Gastrocnemius medialis (tissue), 4 donors: ENCODE data around the gene P4HA1.

Source experiments
- POLR2A ChIP-seq, 2 donors: fragments of 450-650 bp; IDR thresholded peaks; one replicate each; pipeline ENCODE4 v1.6.1; 2017; ENCODE audit warnings: antibody characterized with exemption in 2 of 2, mild to moderate bottlenecking in 2 of 2, moderate library complexity in 2 of 2
- TF ChIP-seq, protein P1 (sequence below), 5 experiments: fragments of 450-650 bp in 3 of 5; fragments of 200-600 bp in 2 of 5; sonication (generic) in 2 of 5; IDR thresholded peaks in 4 of 5; conservative IDR thresholded peaks in 1 of 5; 1 replicate in 4 of 5; 2 replicates in 1 of 5; pipeline ENCODE4 v1.5.1; 2016 to 2019; ENCODE audit warnings: antibody characterized with exemption in 5 of 5, mild to moderate bottlenecking in 3 of 5, moderate library complexity in 3 of 5

DNA sequence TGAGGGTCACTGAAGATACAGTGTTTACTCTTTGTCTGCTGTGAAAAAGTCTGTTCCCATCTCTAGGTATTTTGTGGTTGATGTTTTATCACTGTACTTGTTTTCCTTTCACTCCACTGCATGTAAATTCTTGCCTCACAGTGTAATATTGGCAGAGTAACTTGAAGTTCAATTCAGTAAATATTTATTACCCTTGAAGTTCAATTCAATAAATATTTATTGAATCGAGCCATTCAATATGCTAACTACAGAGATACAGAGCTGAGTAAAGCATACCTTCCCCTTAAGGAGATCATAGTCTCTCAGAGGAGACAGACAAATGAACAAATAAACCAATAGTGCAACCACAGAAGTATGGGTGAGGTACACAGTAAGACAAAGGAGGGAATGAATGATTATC, 22.8 kb upstream of the P4HA1 start:
- TF ChIP-seq, protein P1, sequence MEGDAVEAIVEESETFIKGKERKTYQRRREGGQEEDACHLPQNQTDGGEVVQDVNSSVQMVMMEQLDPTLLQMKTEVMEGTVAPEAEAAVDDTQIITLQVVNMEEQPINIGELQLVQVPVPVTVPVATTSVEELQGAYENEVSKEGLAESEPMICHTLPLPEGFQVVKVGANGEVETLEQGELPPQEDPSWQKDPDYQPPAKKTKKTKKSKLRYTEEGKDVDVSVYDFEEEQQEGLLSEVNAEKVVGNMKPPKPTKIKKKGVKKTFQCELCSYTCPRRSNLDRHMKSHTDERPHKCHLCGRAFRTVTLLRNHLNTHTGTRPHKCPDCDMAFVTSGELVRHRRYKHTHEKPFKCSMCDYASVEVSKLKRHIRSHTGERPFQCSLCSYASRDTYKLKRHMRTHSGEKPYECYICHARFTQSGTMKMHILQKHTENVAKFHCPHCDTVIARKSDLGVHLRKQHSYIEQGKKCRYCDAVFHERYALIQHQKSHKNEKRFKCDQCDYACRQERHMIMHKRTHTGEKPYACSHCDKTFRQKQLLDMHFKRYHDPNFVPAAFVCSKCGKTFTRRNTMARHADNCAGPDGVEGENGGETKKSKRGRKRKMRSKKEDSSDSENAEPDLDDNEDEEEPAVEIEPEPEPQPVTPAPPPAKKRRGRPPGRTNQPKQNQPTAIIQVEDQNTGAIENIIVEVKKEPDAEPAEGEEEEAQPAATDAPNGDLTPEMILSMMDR (IDR thresholded peaks at IDR 0.05 in 4 of 5, conservative IDR thresholded peaks at IDR 0.05 in 1 of 5) = no peak
- TF ChIP-seq POLR2A (IDR thresholded peaks at IDR 0.05) = no peak
